GM23248 (cell line): ENCODE data around the gene GINS1.

Source experiments
- EZH2 ChIP-seq: fragments of 200-600 bp; sonication (generic); IDR thresholded peaks from 2 replicates; pipeline ENCODE4 v1.6.1; 2018; ENCODE audit warnings: antibody characterized with exemption, mild to moderate bottlenecking; ENCODE audit not compliant: insufficient read depth, poor library complexity, severe bottlenecking
- EZH2phosphoT487 ChIP-seq: fragments of 200-600 bp; sonication (generic); IDR thresholded peaks from 2 replicates; pipeline ENCODE4 v1.6.1; 2018; ENCODE audit warnings: antibody characterized with exemption, moderate library complexity, mild to moderate bottlenecking, low read depth; ENCODE audit not compliant: insufficient read depth

GRCh38 chr20:25485872-25486271, 78.4 kb downstream of the GINS1 start:
- TF ChIP-seq EZH2phosphoT487 (no peak), EZH2 (no peak)
